MCF 10A (cell line): ENCODE measurements around the gene AS3MT. TPM values are rescaled to one million over a fixed set of nuclear protein-coding genes. Genes with fewer than 3 reads are reported as not detected.

Experiments used
- BruUV-seq: library from RNA; stranded (reverse); fragments of 400-500 nt; replicated peaks from 2 replicates; lab custom pipeline; 2021; lab: Mats Ljungman, UMichigan
- CTCF ChIA-PET: fragments of 300-600 bp; sonication (Branson Sonifier 250); formaldehyde crosslinking; extraction: SDS; loops from one replicate; lab custom pipeline; 2021; ENCODE audit warnings: antibody characterized with exemption, inconsistent platforms; lab: Yijun Ruan, JAX
- POLR2A ChIA-PET: fragments of 300-600, 350-650 bp; sonication (Branson Sonifier 250); formaldehyde crosslinking; extraction: SDS; loops from one replicate; lab custom pipeline; 2020; ENCODE audit warnings: antibody characterized with exemption, inconsistent platforms; lab: Yijun Ruan, JAX
- DNase-seq: peaks from one replicate; pipeline ENCODE4 v3.0.0-alpha.2; 2018; ENCODE audit not compliant: unreplicated experiment
- H3K27ac Mint-ChIP-seq: one replicate; pipeline ENCODE4 v1.8.0; 2022; ENCODE audit warnings: mild to moderate bottlenecking, low read depth, mixed read lengths; ENCODE audit not compliant: unreplicated experiment
- H3K27me3 Mint-ChIP-seq: one replicate; pipeline ENCODE4 v1.8.0; 2022; ENCODE audit warnings: mixed read lengths; ENCODE audit not compliant: insufficient read depth, unreplicated experiment
- H3K36me3 Mint-ChIP-seq: one replicate; pipeline ENCODE4 v1.8.0; 2022; ENCODE audit warnings: mild to moderate bottlenecking, moderate library complexity, mixed read lengths; ENCODE audit not compliant: insufficient read depth, unreplicated experiment
- H3K4me1 Mint-ChIP-seq: one replicate; pipeline ENCODE4 v1.8.0; 2022; ENCODE audit warnings: mixed read lengths; ENCODE audit not compliant: insufficient read depth, unreplicated experiment
- H3K4me3 Mint-ChIP-seq: one replicate; pipeline ENCODE4 v1.8.0; 2022; ENCODE audit warnings: mild to moderate bottlenecking, moderate library complexity, mixed read lengths; ENCODE audit not compliant: unreplicated experiment
- H3K9me3 Mint-ChIP-seq: one replicate; pipeline ENCODE4 v1.8.0; 2022; ENCODE audit warnings: mixed read lengths; ENCODE audit not compliant: unreplicated experiment
- CTCF ChIP-seq: fragments of 200-600 bp; IDR thresholded peaks from one replicate; pipeline ENCODE4 v1.8.0; 2022; ENCODE audit warnings: antibody characterized with exemption, mild to moderate bottlenecking; ENCODE audit not compliant: unreplicated experiment
- intact Hi-C: fragments of 100-400 bp; cut with micrococcal nuclease; formaldehyde crosslinking; loops from 2 replicates; pipeline ENCODE4 v1.14.1; 2022
- total RNA-seq: library from RNA; stranded (reverse); gene quantifications from 2 replicates; pipeline ENCODE4 v1.2.3, GENCODE V29; 2022

AS3MT gene
- total RNA-seq, 1 experiment from 2014 or later: 0.26 TPM

GRCh38 chr10:102917962-102918816 lies 48.9 kb downstream of the AS3MT start, which contains the start of gene CNNM2:
TSS of gene CNNM2 (plus strand) at chr10:102918294. CDS start at chr10:102918481, 187 bp downstream.
- Mint-ChIP-seq H3K27ac (peak within 1 kb of the TSS; percentile 49), H3K9me3 (no peaks in the 10 kb centered on the region), H3K4me1 (peaks cover 24% of the 10 kb centered on the region), H3K4me3 (peak within 1 kb of the TSS; percentile 89), H3K27me3 (no peaks in the 10 kb centered on the region), H3K36me3 (no peaks in the 10 kb centered on the region)
- TF ChIP-seq CTCF: no peak
- DNase-seq: peak; percentile 100
- ChIA-PET POLR2A (interaction anchor here (0.6 to 2.6 kb wide), 25 partner anchors 11 to 478 kb away, joined by 3 to 13 read pairs (median 4); partner anchors contain the start of genes ACTR1A, ARL3, ATP5MK and BORCS7), CTCF (interaction anchor here (0.5 to 3.5 kb wide), 26 partner anchors 7 to 481 kb away, joined by 3 to 52 read pairs (median 3); no protein-coding TSS in a partner anchor)
- intact Hi-C loops: loop anchor here (1.0 to 5.0 kb wide), 4 partner anchors 83 to 569 kb away; no protein-coding TSS in a partner anchor
- no TSS peak for BruUV-seq

DNA sequence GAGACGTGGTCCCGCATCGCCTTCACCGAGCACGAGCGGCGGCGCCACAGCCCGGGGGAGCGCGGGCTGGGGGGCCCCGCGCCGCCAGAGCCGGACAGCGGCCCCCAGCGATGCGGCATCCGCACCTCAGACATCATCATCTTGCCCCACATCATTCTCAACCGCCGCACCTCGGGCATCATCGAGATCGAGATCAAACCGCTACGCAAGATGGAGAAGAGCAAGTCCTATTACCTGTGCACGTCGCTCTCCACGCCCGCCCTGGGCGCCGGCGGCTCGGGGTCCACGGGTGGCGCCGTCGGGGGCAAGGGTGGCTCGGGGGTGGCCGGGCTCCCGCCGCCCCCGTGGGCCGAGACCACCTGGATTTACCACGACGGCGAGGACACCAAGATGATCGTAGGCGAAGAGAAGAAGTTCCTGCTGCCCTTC lies 49.6 kb downstream of the AS3MT start:
- H3K27ac Mint-ChIP-seq: no peak overlapping the region
- TF ChIP-seq CTCF: peak; percentile 15
- no TSS peak for BruUV-seq
- no peaks in the 10 kb centered on the region for H3K9me3 Mint-ChIP-seq
- DNase-seq: no peak
- H3K4me3 Mint-ChIP-seq: peak overlapping the region; percentile 89
- ChIA-PET POLR2A (interaction anchor here (0.6 to 2.6 kb wide), 11 partner anchors 26 to 477 kb away, joined by 3 to 13 read pairs (median 6); partner anchors contain the start of genes ARL3, ATP5MK, BORCS7 and PDCD11), CTCF (interaction anchor here (0.5 to 3.5 kb wide), 9 partner anchors 9 to 480 kb away, joined by 3 to 38 read pairs (median 3); no protein-coding TSS in a partner anchor)
- no peaks in the 10 kb centered on the region for H3K36me3 Mint-ChIP-seq
- peaks cover 31% of the 10 kb centered on the region for H3K4me1 Mint-ChIP-seq
- intact Hi-C loops: loop anchor here (1.0 to 5.0 kb wide), 2 partner anchors 325 to 568 kb away; no protein-coding TSS in a partner anchor
- H3K27me3 Mint-ChIP-seq: no peaks in the 10 kb centered on the region

GRCh38 chr10:102919246-102919959 lies 50.1 kb downstream of the AS3MT start:
- Mint-ChIP-seq H3K4me3 (peak overlapping the region; percentile 89), H3K27ac (no peak overlapping the region), H3K27me3 (no peaks in the 10 kb centered on the region), H3K4me1 (peaks cover 31% of the 10 kb centered on the region), H3K36me3 (no peaks in the 10 kb centered on the region), H3K9me3 (no peaks in the 10 kb centered on the region)
- intact Hi-C loops: loop anchor here (5.0 kb wide), 1 partner anchor 568 kb away; no protein-coding TSS in a partner anchor
- ChIA-PET CTCF (interaction anchor here (0.6 to 3.5 kb wide), 3 partner anchors 50 to 151 kb away, joined by 3 to 38 read pairs (median 5); no protein-coding TSS in a partner anchor), POLR2A (interaction anchor here (1.8 kb wide), 1 partner anchor 150 kb away, joined by 13 read pairs; no protein-coding TSS in a partner anchor)
- no peak for TF ChIP-seq CTCF
- no TSS peak for BruUV-seq
- DNase-seq: no peak
